ENCODE data around the gene HTATSF1.

- TF ChIP-seq, protein P1, sequence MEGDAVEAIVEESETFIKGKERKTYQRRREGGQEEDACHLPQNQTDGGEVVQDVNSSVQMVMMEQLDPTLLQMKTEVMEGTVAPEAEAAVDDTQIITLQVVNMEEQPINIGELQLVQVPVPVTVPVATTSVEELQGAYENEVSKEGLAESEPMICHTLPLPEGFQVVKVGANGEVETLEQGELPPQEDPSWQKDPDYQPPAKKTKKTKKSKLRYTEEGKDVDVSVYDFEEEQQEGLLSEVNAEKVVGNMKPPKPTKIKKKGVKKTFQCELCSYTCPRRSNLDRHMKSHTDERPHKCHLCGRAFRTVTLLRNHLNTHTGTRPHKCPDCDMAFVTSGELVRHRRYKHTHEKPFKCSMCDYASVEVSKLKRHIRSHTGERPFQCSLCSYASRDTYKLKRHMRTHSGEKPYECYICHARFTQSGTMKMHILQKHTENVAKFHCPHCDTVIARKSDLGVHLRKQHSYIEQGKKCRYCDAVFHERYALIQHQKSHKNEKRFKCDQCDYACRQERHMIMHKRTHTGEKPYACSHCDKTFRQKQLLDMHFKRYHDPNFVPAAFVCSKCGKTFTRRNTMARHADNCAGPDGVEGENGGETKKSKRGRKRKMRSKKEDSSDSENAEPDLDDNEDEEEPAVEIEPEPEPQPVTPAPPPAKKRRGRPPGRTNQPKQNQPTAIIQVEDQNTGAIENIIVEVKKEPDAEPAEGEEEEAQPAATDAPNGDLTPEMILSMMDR (IDR thresholded peaks at IDR 0.05) = no peak
- TF ChIP-seq POLR2A (IDR thresholded peaks at IDR 0.05) = no peak
Measured at GRCh38 chrX:136487647-136488046, 9.7 kb upstream of the HTATSF1 start, which contains the start of gene BRS3.
